IMR-90 (cell line): Measurements from ENCODE around the gene TRIM6. TPM values are rescaled to one million over a fixed set of nuclear protein-coding genes. Genes with fewer than 3 reads are reported as not detected.

Experiments used
- ATAC-seq: fragments of 200-7000 bp; cut with Tn5 transposase; 2 replicates; pipeline ENCODE4 v1.9.1; 2020; ENCODE audit warnings: low read depth, mild to moderate bottlenecking, moderate library complexity
- BruUV-seq: library from RNA; stranded (reverse); fragments of 400-500 nt; replicated peaks from 2 replicates; lab custom pipeline; 2021; lab: Mats Ljungman, UMichigan
- CTCF ChIA-PET: fragments of 300-600 bp; formaldehyde crosslinking; extraction: SDS; loops from one replicate; lab custom pipeline; 2021; ENCODE audit warnings: antibody characterized with exemption; lab: Yijun Ruan, JAX
- POLR2A ChIA-PET: fragments of 300-600 bp; sonication (Branson Sonifier 250); formaldehyde crosslinking; loops from one replicate; lab custom pipeline; 2022; ENCODE audit warnings: antibody characterized with exemption; ENCODE audit not compliant: unreplicated experiment; lab: Charles Lee
- DNase-seq: peaks from one replicate; pipeline ENCODE4 v3.0.0; 2013
- H2AFZ ChIP-seq: replicated peaks from 2 replicates; pipeline ENCODE3; 2013; ENCODE audit warnings: low read length, mild to moderate bottlenecking; ENCODE audit not compliant: poor library complexity
- H2AK5ac ChIP-seq: 2 replicates; pipeline ENCODE4 v1.6.1; 2013; ENCODE audit warnings: low read depth, low read length, inconsistent platforms
- H2AK9ac ChIP-seq: replicated peaks from 2 replicates; pipeline ENCODE3; 2013; ENCODE audit warnings: mild to moderate bottlenecking, low read depth, low read length, moderate library complexity; ENCODE audit not compliant: poor library complexity
- H2BK120ac ChIP-seq: 2 replicates; pipeline ENCODE4 v1.6.1; 2013; ENCODE audit warnings: low read depth, low read length, inconsistent platforms
- H2BK15ac ChIP-seq: 3 replicates; pipeline ENCODE4 v1.6.1; 2013; ENCODE audit warnings: low read depth, low read length, inconsistent platforms
- H2BK20ac ChIP-seq: 2 replicates; pipeline ENCODE4 v1.6.1; 2013; ENCODE audit warnings: low read depth, mild to moderate bottlenecking, inconsistent platforms, low read length, moderate library complexity
- H2BK5ac ChIP-seq: 2 replicates; pipeline ENCODE4 v1.6.1; 2013; ENCODE audit warnings: mild to moderate bottlenecking, low read depth, low read length, inconsistent platforms; ENCODE audit not compliant: poor library complexity, severe bottlenecking
- H3K14ac ChIP-seq: replicated peaks from 2 replicates; pipeline ENCODE4 v1.6.1; 2013; ENCODE audit warnings: low read depth, low read length, inconsistent platforms
- H3K18ac ChIP-seq: 2 replicates; pipeline ENCODE4 v1.6.1; 2013; ENCODE audit warnings: low read depth, low read length, control low read depth
- H3K23ac ChIP-seq: 2 replicates; pipeline ENCODE4 v1.6.1; 2013; ENCODE audit warnings: low read depth, low read length, inconsistent platforms
- H3K27ac ChIP-seq: 2 replicates; pipeline ENCODE4 v1.5.1; 2013; ENCODE audit warnings: mild to moderate bottlenecking, control low read depth, low read length; ENCODE audit not compliant: insufficient read depth
- H3K27me3 ChIP-seq: 2 replicates; pipeline ENCODE4 v1.6.1; 2013; ENCODE audit warnings: low read length; ENCODE audit not compliant: control insufficient read depth, insufficient read depth
- H3K36me3 ChIP-seq: 2 replicates; pipeline ENCODE4 v1.6.1; 2013; ENCODE audit warnings: low read length, mixed read lengths; ENCODE audit not compliant: control insufficient read depth, insufficient read depth
- H3K4ac ChIP-seq: 2 replicates; pipeline ENCODE4 v1.6.1; 2013; ENCODE audit warnings: low read depth, low read length, inconsistent platforms
- H3K4me1 ChIP-seq: 2 replicates; pipeline ENCODE4 v1.6.1; 2013; ENCODE audit warnings: low read length, mixed read lengths; ENCODE audit not compliant: control insufficient read depth, insufficient read depth
- H3K4me2 ChIP-seq: 2 replicates; pipeline ENCODE4 v1.6.1; 2013; ENCODE audit warnings: low read depth, mild to moderate bottlenecking, control low read depth, low read length, moderate library complexity
- H3K4me3 ChIP-seq: 2 replicates; pipeline ENCODE4 v1.5.1; 2013; ENCODE audit warnings: low read depth, mild to moderate bottlenecking, control low read depth, low read length, moderate library complexity; ENCODE audit not compliant: insufficient read depth
- H3K56ac ChIP-seq: 2 replicates; pipeline ENCODE4 v1.6.1; 2013; ENCODE audit warnings: low read length, inconsistent platforms; ENCODE audit not compliant: insufficient read depth; ENCODE audit errors: extremely low read depth
- H3K79me1 ChIP-seq, 2 experiments: 2 replicates each; pipeline ENCODE4 v1.6.1; 2013; ENCODE audit warnings: low read length in 2 of 2, inconsistent platforms in 1 of 2, low read depth in 1 of 2
- H3K9ac ChIP-seq: 2 replicates; pipeline ENCODE4 v1.6.1; 2013; ENCODE audit warnings: low read depth, low read length, control low read depth
- H3K9me1 ChIP-seq: 2 replicates; pipeline ENCODE4 v1.6.1; 2013; ENCODE audit warnings: low read length, inconsistent platforms; ENCODE audit not compliant: insufficient read depth
- H3K9me3 ChIP-seq: 2 replicates; pipeline ENCODE4 v1.6.1; 2013; ENCODE audit warnings: low read length; ENCODE audit not compliant: control insufficient read depth, insufficient read depth
- H4K20me1 ChIP-seq: 2 replicates; pipeline ENCODE4 v1.6.1; 2013; ENCODE audit warnings: low read length, inconsistent platforms; ENCODE audit not compliant: insufficient read depth
- H4K5ac ChIP-seq: 2 replicates; pipeline ENCODE4 v1.6.1; 2013; ENCODE audit warnings: mild to moderate bottlenecking, low read depth, low read length, control low read depth
- H4K8ac ChIP-seq, 2 experiments: 2 replicates each; pipeline ENCODE4 v1.6.1; 2013; ENCODE audit warnings: low read depth in 2 of 2, low read length in 2 of 2, control low read depth in 1 of 2, inconsistent platforms in 1 of 2
- H4K91ac ChIP-seq: 2 replicates; pipeline ENCODE4 v1.6.1; 2013; ENCODE audit warnings: low read depth, low read length, inconsistent platforms; ENCODE audit not compliant: insufficient read depth
- BHLHE40 ChIP-seq: fragments of 150-350 bp; IDR thresholded peaks from 2 replicates; pipeline ENCODE4 v1.6.1; 2016; ENCODE audit warnings: mild to moderate bottlenecking, low read depth, low read length
- CEBPB ChIP-seq: IDR thresholded peaks from 2 replicates; pipeline ENCODE4 v1.6.1; 2012; ENCODE audit warnings: low read depth, low read length, improper control_type of control experiment
- ELK1 ChIP-seq: fragments of 150-350 bp; IDR thresholded peaks from 2 replicates; pipeline ENCODE4 v1.6.1; 2016; ENCODE audit warnings: low read depth, mild to moderate bottlenecking, low read length, moderate library complexity, borderline replicate concordance
- FOS ChIP-seq: fragments of 150-350 bp; IDR thresholded peaks from 2 replicates; pipeline ENCODE4 v1.6.1; 2016; ENCODE audit warnings: low read depth, low read length
- MAZ ChIP-seq: IDR thresholded peaks from 2 replicates; pipeline ENCODE4 v1.6.1; 2012; ENCODE audit warnings: low read depth, mild to moderate bottlenecking, low read length, improper control_type of control experiment, moderate library complexity, borderline replicate concordance
- MXI1 ChIP-seq: IDR thresholded peaks from 2 replicates; pipeline ENCODE4 v1.6.1; 2012; ENCODE audit warnings: low read depth, mild to moderate bottlenecking, low read length, moderate library complexity, borderline replicate concordance
- NFE2L2 ChIP-seq: fragments of 150-350 bp; IDR thresholded peaks from 2 replicates; pipeline ENCODE4 v1.6.1; 2016; ENCODE audit warnings: low read depth, mild to moderate bottlenecking, low read length
- POLR2A ChIP-seq: IDR thresholded peaks from 2 replicates; pipeline ENCODE4 v1.6.1; 2012; ENCODE audit warnings: mild to moderate bottlenecking, low read depth, low read length
- RAD21 ChIP-seq: IDR thresholded peaks from 2 replicates; pipeline ENCODE4 v1.6.1; 2012; ENCODE audit warnings: low read length, improper control_type of control experiment
- RFX5 ChIP-seq: IDR thresholded peaks from 2 replicates; pipeline ENCODE4 v1.8.0; 2012; ENCODE audit warnings: low read depth, mild to moderate bottlenecking, low read length, moderate library complexity
- SMC3 ChIP-seq: fragments of 150-350 bp; IDR thresholded peaks from 2 replicates; pipeline ENCODE4 v1.6.1; 2016; ENCODE audit warnings: low read depth, mild to moderate bottlenecking, antibody characterized with exemption, low read length, moderate library complexity
- USF2 ChIP-seq: fragments of 150-350 bp; IDR thresholded peaks from 2 replicates; pipeline ENCODE4 v1.6.1; 2017; ENCODE audit warnings: mild to moderate bottlenecking, antibody characterized with exemption, low read length, low read depth
- WGBS, 2 experiments: methylation state at CpG; one replicate each; pipeline versions ENCODE4 v1.1.5 to v1.1.7; 2013; ENCODE audit warnings: missing lambda C conversion rate in 2 of 2; ENCODE audit not compliant: insufficient read length in 1 of 2; ENCODE audit errors: extremely low coverage in 2 of 2; 5-methylcytosine and 5-hydroxymethylcytosine counted together
- dilution Hi-C: fragments of 300-500 bp; cut with HindIII; formaldehyde crosslinking; loops from one replicate; pipeline ENCODE4 v1.14.3; 2018; ENCODE audit warnings: low sequenced_read_pairs; ENCODE audit not compliant: unreplicated experiment
- in situ Hi-C: fragments of 300-500 bp; cut with MboI; formaldehyde crosslinking; loops from 3 replicates; pipeline ENCODE4 v1.14.3; 2019; ENCODE audit warnings: low sequenced_read_pairs, inconsistent platforms, mixed read lengths
- intact Hi-C: fragments of 100-400 bp; cut with micrococcal nuclease; formaldehyde crosslinking; loops from 2 replicates; pipeline ENCODE4 v1.10.0; 2022
- polyA plus RNA-seq, 3 experiments: library from polyadenylated mRNA; depleted of rRNA; stranded (reverse); fragments of >200 nt; gene quantifications; 2 replicates each; pipeline ENCODE4 v1.2.3, GENCODE V29; 2012; ENCODE audit warnings: low replicate concordance in 1 of 3
- total RNA-seq: library from RNA; depleted of rRNA; stranded (reverse); fragments of >200 nt; gene quantifications from 2 replicates; pipeline ENCODE4 v1.2.3, GENCODE V29; 2012
- TF ChIP-seq, protein P1 (sequence below): conservative IDR thresholded peaks from 2 replicates; pipeline ENCODE4 v1.5.1; 2012; ENCODE audit warnings: mild to moderate bottlenecking, low read depth, low read length, improper control_type of control experiment

The TRIM6 gene
- total and polyA plus RNA-seq, 2 of the 4 experiments (the other 2 are of a cell fraction) = 3.9 to 4.7 TPM

DNA sequence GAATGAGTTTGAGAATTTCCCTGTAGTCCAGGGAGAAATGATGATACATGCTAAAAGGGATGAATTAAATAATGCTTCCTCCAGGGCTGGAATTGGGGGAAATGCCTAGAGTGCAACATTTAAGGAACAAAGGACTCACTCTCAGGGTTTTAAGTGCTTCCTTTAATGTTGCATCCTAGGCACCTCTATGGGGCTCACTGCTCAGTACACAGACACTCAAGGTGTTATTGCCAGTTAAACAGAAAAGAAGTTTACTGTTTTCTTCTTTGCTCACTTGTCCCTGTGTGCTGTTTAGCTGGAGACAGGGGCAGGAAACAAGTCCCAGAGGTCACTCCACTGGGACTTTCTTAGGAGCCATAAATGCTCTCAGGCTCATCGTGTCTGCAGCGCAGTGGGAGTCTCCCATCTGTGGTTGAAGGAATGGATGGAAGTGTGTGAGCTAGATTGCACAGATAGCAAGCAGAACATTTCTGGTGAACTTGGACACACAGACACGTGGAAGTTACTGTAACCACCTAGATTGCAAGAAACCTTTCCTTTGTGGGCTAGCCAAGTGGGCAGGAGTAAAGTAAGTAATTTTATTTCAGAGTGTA is 39.7 kb upstream of the TRIM6 start:
- no peak overlapping the region for H2AK5ac ChIP-seq
- no peak overlapping the region for H3K4me2 ChIP-seq
- H3K4me1 ChIP-seq = no peaks in the 10 kb centered on the region
- no peaks in the 10 kb centered on the region for H3K79me1 ChIP-seq
- no peak overlapping the region for H3K4me3 ChIP-seq
- H4K20me1 ChIP-seq = no peaks in the 10 kb centered on the region
- no peak overlapping the region for H4K8ac ChIP-seq
- no peak overlapping the region for H3K18ac ChIP-seq
- H2BK120ac ChIP-seq = no peak overlapping the region
- dilution Hi-C loops (no loop called here), intact Hi-C loops (no loop called here), in situ Hi-C loops (no loop called here)
- no CpG with 5 or more reads among the region's 3 CpGs for WGBS, 2 experiments
- no peak overlapping the region for H4K91ac ChIP-seq
- no peak overlapping the region for H2AFZ ChIP-seq
- DNase-seq (no peak), ATAC-seq (no peak)
- H3K14ac ChIP-seq = no peak overlapping the region
- H4K5ac ChIP-seq = no peak overlapping the region
- no peak overlapping the region for H2BK15ac ChIP-seq
- H3K9me3 ChIP-seq = no peaks in the 10 kb centered on the region
- no peak overlapping the region for H3K4ac ChIP-seq
- H3K36me3 ChIP-seq = no peaks in the 10 kb centered on the region
- no peak overlapping the region for H2BK5ac ChIP-seq
- no peak overlapping the region for H3K27ac ChIP-seq
- no peak overlapping the region for H2AK9ac ChIP-seq
- POLR2A ChIA-PET = no interaction called here
- H3K27me3 ChIP-seq = no peaks in the 10 kb centered on the region; the same call in 1 of the 2 replicates
- CTCF ChIA-PET = no interaction called here
- BruUV-seq = no TSS peak
- no peak overlapping the region for H3K23ac ChIP-seq
- TF ChIP-seq ELK1 (no peak), MAZ (no peak), RFX5 (no peak), POLR2A (no peak), MXI1 (no peak), BHLHE40 (no peak), NFE2L2 (no peak), FOS (no peak), CEBPB (no peak), RAD21 (no peak), USF2 (no peak), SMC3 (no peak)
- TF ChIP-seq, protein P1, sequence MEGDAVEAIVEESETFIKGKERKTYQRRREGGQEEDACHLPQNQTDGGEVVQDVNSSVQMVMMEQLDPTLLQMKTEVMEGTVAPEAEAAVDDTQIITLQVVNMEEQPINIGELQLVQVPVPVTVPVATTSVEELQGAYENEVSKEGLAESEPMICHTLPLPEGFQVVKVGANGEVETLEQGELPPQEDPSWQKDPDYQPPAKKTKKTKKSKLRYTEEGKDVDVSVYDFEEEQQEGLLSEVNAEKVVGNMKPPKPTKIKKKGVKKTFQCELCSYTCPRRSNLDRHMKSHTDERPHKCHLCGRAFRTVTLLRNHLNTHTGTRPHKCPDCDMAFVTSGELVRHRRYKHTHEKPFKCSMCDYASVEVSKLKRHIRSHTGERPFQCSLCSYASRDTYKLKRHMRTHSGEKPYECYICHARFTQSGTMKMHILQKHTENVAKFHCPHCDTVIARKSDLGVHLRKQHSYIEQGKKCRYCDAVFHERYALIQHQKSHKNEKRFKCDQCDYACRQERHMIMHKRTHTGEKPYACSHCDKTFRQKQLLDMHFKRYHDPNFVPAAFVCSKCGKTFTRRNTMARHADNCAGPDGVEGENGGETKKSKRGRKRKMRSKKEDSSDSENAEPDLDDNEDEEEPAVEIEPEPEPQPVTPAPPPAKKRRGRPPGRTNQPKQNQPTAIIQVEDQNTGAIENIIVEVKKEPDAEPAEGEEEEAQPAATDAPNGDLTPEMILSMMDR = no peak
- H3K9me1 ChIP-seq = no peaks in the 10 kb centered on the region
- H3K56ac ChIP-seq = no peak overlapping the region
- no peak overlapping the region for H2BK20ac ChIP-seq
- no peak overlapping the region for H3K9ac ChIP-seq
